Measurements from ENCODE around the gene CRPPA. TPM values are rescaled to one million over a fixed set of nuclear protein-coding genes. Genes with fewer than 3 reads are reported as not detected.

CRPPA gene
- total RNA-seq, 1 donor = 3.2 TPM

Small RNA genes within 50 kb of the gene (small RNA-seq; reads per million reads assigned to genes)
- not detected for gene AC005014.3

Other genes starting within 250 kb of the CRPPA start
- gene SOSTDC1, start 44.2 kb upstream of the CRPPA start, total RNA-seq (ENCODE audit: low replicate concordance) = 0.36 TPM in 1 of 2 replicates, not detected in the other
- not detected in 2 replicates for gene LRRC72, start 105.3 kb upstream of the CRPPA start, total RNA-seq (ENCODE audit: low replicate concordance)
- 24.9 and 30.2 TPM in 2 replicates for gene ANKMY2, start 224.2 kb upstream of the CRPPA start, total RNA-seq (ENCODE audit: low replicate concordance)
- 35.6 and 61.8 TPM in 2 replicates for gene BZW2, start 224.6 kb upstream of the CRPPA start, total RNA-seq (ENCODE audit: low replicate concordance)

All from fibroblast of the aortic adventitia (primary cell).